ENCODE data around the gene TECPR1.

DNA sequence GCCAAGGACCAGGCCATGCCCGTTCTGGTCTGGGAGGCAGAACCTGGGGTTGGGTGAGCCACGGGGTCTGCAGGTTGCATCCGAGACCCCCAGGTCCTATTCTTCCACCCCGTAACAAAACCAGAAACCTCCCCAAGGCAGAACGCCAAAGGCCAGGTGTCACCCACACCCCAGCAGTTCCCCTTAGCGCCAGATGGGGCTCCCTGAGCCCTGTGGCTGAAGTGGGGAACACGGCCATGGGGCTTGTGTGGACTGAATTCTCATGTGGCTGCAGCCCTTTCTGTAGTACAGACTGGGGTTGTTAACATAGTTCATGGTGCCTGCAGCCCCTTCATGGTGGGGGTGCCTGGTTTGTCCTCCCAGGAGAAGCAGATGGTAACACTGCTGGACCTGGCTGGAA, 39.7 kb upstream of the TECPR1 start:
- TF ChIP-seq POLR2A (IDR thresholded peaks at IDR 0.05; ENCODE audit: low read depth, low read length) = no peak
- TF ChIP-seq, protein P1, sequence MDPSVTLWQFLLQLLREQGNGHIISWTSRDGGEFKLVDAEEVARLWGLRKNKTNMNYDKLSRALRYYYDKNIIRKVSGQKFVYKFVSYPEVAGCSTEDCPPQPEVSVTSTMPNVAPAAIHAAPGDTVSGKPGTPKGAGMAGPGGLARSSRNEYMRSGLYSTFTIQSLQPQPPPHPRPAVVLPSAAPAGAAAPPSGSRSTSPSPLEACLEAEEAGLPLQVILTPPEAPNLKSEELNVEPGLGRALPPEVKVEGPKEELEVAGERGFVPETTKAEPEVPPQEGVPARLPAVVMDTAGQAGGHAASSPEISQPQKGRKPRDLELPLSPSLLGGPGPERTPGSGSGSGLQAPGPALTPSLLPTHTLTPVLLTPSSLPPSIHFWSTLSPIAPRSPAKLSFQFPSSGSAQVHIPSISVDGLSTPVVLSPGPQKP (IDR thresholded peaks at IDR 0.05; ENCODE audit: borderline replicate concordance, low read depth, low read length) = no peak
- TF ChIP-seq, protein P2, sequence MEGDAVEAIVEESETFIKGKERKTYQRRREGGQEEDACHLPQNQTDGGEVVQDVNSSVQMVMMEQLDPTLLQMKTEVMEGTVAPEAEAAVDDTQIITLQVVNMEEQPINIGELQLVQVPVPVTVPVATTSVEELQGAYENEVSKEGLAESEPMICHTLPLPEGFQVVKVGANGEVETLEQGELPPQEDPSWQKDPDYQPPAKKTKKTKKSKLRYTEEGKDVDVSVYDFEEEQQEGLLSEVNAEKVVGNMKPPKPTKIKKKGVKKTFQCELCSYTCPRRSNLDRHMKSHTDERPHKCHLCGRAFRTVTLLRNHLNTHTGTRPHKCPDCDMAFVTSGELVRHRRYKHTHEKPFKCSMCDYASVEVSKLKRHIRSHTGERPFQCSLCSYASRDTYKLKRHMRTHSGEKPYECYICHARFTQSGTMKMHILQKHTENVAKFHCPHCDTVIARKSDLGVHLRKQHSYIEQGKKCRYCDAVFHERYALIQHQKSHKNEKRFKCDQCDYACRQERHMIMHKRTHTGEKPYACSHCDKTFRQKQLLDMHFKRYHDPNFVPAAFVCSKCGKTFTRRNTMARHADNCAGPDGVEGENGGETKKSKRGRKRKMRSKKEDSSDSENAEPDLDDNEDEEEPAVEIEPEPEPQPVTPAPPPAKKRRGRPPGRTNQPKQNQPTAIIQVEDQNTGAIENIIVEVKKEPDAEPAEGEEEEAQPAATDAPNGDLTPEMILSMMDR (conservative IDR thresholded peaks at IDR 0.05; ENCODE audit: low read depth, low read length) = 0 out of 2 replicates have a peak, but pooled peaks have one; percentile 13
- no peak for TF ChIP-seq CHD1 (IDR thresholded peaks at IDR 0.05; ENCODE audit: low read depth, low read length)
- no peak for TF ChIP-seq MAFK (IDR thresholded peaks at IDR 0.05; ENCODE audit: low read depth, low read length)
- no peak for TF ChIP-seq MAZ (IDR thresholded peaks at IDR 0.05; ENCODE audit: borderline replicate concordance, low read depth, low read length)
- no peak for TF ChIP-seq CEBPB (IDR thresholded peaks at IDR 0.05; ENCODE audit: low read depth, low read length)
- no peak for TF ChIP-seq SMC3 (IDR thresholded peaks at IDR 0.05; ENCODE audit: low read depth, low read length)
- no peak for TF ChIP-seq NFE2L2 (IDR thresholded peaks at IDR 0.05; ENCODE audit: low read depth, low read length)
- TF ChIP-seq MXI1 (IDR thresholded peaks at IDR 0.05; ENCODE audit: borderline replicate concordance, low read depth, low read length) = no peak
- no peak for TF ChIP-seq RFX5 (IDR thresholded peaks at IDR 0.05; ENCODE audit: low read depth, low read length)
- TF ChIP-seq RAD21 (IDR thresholded peaks at IDR 0.05; ENCODE audit: low read length) = no peak
- TF ChIP-seq RCOR1 (IDR thresholded peaks at IDR 0.05; ENCODE audit: insufficient replicate concordance, low read length) = no peak

Measured in IMR-90 (cell line).